Mononuclear cell (primary cell): Measurements from ENCODE around the gene RIOK1. TPM values are rescaled to one million over a fixed set of nuclear protein-coding genes. Genes with fewer than 3 reads are reported as not detected.

Source experiments
- total RNA-seq: library from RNA; depleted of rRNA; stranded (reverse); fragments of >200 nt; gene quantifications from one replicate; pipeline ENCODE4 v1.2.3, GENCODE V29; 2012

The RIOK1 gene
- total RNA-seq, 1 donor, result 29.4 TPM

Other genes with a start within 250 kb of the RIOK1 start
- gene SSR1, start 76.6 kb upstream of the RIOK1 start, total RNA-seq, result 74.5 TPM
- 0.94 TPM for gene CAGE1, start 66 bp upstream of the RIOK1 start, total RNA-seq
- 0.94 TPM for gene DSP, start 151.9 kb downstream of the RIOK1 start, total RNA-seq
- gene SNRNP48, start 200.4 kb downstream of the RIOK1 start, total RNA-seq, result 16.4 TPM